ENCODE results near the gene SIRPD.
"Not testable (repeated sequence)": the region's sequence is repeated elsewhere in the genome, so short reads cannot be mapped to it uniquely, and the experiment has no call there.

SIRPD gene

DNA sequence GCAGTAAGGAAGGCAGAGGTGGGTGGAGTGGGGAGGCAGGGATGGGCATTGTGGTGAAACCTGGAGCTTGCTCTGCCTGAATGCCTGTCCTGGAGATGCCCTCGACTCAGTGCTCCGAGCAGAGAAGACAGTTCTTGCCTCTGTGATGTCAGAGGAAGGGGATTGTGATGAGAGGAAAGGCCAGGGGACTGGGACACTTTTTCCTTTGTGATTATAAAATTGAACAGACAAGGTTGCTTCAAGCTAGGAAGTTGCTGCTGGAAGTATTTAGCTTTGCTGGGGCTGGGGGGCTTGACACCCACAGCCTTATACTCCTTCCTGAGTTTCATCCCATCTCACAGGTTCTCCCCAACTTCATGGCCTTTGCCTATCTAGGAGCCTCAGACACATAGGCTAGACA, at the start of gene SIRPD:
Gene SIRPD (minus strand): TSS at position 101 of the 400 bp plus-strand sequence. CDS start 52 bp downstream, at position 49.
- DNase-seq = no peak

DNA sequence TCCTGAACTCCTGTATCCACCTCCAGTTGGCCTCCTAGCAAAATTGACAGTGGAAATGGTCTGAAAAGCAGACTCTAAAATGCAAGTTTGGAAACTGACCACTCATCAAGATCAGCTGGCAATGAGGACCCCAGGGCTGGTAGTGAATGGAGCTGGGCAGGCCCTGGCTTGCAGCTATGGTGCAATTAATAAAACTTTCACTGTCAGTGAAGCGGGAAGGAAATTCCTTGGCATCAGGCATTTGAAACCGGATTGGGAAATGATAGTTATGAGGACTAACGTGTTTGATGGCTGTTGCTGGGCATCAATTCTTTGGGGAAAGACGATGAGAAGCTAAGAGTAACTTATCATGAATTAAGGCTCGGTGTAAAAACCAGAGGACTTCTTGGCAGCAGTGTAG, 43.2 kb upstream of the SIRPD start:
- no peak for DNase-seq

DNA sequence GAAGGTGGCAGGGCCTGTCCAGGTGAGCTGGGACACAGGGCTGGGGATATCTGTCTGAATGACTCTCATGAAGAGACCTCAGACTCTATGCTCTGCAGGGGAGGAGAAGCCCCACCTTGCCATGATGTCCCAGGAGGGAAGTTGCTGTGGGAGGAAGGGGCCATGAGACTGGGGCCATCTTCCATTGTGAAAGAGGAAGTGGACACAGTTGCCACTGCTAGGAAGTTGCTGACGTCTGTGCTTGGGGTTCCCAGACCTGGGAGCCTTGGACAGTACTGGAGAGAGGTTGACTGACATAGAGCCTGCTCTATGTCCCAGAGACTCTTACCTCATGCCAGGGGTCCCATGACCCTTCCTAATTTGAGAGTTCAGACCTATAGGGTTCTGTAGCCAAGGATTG, 37.8 kb upstream of the SIRPD start:
- no peak for DNase-seq

DNA sequence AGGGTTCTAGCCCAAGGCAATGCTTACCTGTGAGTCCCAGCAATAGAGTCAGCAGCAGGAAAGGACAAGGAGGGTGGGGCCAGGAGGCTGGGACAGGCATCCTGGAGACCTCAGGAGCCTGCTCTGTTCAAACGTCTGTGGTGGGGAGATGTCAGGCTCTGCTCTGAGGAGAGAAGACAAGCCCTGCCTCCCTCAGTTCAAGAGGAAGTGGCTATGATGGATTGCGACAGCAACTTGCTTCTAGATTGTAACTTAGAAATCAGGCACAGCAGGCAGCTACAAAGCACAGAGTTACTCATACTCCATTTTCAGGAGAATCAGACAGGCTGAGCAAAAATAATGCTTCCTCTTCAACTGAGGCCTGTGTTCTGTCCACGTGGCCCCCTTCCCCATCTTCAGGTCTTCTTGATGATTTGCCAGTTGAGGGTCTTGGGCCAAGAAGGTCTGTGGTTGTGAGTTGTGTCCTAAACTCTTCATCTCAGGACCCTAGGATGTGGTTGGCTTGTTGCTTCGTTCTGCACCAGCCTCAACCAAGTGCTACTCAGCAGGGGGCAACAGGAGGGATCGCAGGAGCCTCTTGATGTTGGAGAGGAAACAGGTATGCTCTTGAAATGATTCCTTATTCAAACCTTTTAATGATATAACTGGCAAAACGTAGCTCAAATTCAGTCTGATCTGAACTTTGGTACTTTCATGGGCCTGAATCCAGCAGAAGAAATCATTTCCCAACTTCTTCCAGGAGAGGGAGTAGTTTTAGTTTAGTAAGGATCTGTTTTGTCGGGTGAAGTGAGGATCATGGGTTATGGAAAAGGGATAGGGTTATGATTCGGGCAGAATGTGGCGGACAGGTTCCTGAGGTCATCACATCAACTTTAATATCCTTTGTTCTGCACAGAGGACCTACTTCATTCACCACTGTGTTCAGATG, 31.3 kb upstream of the SIRPD start:
- DNase-seq = no peak

DNA sequence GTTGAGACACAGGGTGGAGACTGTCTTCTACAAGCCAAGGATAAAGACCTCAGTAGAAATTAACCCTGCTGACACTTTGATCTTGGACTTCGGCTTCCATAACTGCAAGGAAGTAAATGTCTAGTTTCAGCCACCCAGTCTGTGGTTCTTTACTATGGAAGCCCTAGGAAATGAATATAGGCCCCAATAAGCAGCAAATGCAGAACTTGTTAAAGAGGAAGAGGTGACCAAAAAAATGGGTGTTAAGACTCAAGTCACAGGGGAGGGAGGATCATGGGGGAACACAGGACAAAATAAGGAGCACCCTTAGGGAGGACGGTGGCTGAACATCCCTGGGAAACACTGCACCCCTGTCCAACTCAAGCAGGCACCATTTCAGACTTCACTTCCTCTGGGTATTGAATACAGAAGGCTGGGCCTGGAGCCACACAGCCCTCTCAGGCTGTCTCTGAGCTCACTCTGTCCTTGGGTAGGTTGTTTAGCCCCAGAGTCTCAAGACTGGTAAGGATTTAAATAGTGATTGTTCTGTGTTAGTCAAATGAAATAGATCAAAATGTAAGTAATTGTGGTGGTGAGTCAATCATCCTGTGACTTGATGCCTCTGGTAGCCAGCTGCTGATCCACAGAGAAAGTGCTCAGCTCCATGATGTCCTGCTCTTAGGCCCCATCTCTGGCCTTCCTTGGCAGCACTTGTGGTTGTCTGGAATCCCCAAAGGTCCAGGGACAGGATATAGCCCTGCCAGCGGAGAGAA, 30.5 kb upstream of the SIRPD start:
- DNase-seq = no peak

DNA sequence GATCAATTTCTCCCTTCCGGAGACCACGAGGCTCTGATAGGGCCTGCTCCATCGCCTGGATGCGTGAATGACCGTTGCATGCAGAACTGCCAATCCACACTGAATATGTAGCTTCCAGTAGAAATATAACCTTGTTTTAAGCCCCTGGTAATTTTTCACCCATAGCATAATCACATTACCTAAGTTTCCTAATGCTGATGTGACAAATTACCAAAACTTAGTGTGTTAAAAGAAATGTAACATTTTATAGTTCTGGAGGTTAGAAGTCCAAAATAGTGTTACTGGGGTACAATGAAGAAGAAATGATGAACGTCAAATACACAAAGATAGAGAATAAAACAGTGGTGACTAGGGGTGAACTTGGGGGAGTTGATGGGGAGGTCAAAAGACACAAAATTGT, 22.0 kb upstream of the SIRPD start:
- no peak for DNase-seq

DNA sequence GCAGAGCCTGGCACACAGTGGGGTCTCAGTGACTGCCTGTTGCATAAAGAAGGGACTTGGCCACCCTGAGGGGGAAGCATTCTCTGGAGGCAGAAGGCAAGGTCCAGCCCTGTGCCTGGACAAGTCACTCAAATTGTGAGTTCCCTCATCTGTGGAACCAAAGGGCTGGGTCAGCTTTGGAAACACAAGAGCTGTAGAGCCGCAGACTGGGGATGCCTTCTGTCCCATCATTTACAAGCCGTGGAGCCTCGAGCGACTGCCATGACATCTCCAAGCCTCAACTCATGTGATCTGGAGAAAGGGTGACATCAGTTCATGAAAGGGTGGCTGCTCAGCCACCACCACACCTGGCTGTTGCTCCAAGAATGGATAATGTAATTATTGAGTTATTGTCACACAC, 20.4 kb upstream of the SIRPD start:
- DNase-seq = no peak

DNA sequence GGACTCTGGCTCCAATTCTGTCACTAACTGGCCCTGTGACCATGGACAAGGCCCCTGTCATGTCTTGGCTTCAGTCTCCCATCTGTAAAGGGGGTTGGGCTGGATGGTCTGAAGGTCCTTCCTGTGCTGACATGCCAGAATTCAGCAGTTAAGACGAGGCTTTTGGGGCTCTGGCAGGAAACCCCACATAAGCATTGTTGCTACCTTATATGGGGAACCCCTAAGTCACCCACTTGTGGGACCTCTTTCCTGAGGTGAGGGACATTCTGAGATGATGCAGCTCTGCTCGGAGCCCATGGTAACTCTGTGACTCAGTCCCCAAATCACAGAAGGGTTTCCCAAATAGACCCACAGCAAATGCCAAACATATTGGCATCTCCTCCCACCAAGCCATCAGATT, 19.8 kb upstream of the SIRPD start:
- DNase-seq = not testable (repeated sequence)

DNA sequence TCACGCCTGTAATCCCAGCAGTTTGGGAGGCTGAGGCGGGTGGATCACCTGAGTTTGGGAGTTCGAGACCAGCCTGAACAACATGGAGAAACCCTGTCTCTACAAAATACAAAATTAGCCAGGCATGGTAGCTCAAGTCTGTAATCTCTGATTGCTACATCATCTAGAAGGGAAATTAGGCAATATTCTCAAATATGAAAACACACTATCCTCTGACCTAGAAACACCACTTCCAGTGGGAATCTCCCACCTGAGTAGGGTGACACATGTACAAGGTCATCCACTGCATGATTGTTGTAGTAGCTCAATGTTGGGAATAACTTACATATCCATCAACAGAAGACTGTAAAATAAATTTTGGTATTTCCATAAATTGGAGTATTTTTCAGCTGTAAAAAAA, 19.1 kb upstream of the SIRPD start:
- DNase-seq = no peak

DNA sequence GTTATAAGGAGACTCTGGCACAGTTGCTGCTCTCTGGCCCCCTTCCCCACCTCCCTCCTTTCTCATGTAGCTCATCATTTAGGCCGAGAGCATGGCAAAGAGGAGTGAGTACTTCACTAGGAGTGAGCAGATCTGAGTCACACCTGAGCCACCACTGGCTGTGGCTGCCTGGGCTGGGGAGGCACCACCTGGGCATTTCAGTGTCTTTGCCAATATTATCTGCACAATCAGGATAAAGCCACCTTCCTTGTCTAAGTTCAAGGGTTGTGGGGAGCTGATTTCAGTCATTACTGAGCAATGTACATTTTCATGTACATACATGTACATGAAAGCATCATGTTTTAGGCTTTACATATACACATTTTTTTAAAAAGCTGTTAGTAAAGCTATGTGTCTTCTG, 18.5 kb upstream of the SIRPD start:
- DNase-seq = not testable (repeated sequence)

DNA sequence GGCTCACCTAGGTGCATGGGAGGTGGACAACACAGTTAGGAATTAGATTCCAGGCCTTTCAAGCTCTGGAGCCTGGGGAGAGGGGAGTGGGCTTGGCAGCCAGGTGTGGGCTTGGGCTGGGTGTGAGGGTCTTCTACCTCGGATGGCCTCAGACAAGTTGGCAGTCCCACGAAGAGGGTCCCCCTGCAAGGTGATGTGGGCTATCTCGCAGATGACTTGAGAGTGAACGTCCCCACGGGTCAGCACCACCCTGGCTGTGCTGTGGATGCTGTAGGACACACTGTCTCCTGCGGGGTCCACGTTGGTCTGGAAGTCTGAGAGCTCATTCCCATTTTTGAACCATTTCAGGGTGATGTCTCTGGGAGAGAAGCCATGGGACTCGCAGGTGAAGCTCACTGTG, 14.1 kb upstream of the SIRPD start:
- not testable (repeated sequence) for DNase-seq

DNA sequence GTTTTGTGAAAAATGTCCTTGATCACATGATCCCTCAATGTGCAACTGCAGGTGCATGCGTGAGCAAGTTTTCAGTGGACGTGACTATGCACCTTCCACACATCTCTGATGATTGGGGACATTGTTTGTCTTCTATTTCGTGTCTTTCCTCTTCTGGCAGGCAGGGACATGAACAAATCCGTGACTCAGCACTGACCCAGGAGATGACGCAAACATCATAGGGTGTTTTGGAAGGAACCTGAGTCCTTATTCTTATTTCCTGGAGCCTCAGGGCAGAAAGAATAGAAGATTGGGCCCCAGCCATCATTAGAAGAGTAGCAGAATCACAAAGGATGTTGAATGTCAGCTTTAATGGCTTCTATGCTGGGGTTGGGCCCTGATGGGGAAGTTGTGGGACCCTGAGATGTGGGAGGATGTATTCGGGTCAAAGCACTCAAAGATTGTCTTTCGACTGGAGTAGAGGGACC, 11.9 kb upstream of the SIRPD start:
- DNase-seq = no peak

DNA sequence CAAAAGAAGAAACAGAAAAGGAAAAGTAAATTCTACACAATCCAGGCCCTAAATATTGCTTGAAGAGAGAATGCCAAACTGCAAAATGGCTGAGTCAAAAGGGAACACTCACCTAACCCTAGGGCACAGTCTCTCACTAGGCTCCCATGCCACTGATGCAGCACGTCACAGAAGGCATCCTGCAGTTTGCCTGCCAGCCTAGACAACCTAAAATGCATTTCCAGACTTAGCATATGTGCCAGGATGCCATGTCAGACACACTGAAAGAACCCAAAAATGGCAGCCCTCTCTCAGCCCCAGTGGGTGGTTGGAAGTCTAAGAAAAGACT, 10.6 kb upstream of the SIRPD start:
- DNase-seq = no peak

DNA sequence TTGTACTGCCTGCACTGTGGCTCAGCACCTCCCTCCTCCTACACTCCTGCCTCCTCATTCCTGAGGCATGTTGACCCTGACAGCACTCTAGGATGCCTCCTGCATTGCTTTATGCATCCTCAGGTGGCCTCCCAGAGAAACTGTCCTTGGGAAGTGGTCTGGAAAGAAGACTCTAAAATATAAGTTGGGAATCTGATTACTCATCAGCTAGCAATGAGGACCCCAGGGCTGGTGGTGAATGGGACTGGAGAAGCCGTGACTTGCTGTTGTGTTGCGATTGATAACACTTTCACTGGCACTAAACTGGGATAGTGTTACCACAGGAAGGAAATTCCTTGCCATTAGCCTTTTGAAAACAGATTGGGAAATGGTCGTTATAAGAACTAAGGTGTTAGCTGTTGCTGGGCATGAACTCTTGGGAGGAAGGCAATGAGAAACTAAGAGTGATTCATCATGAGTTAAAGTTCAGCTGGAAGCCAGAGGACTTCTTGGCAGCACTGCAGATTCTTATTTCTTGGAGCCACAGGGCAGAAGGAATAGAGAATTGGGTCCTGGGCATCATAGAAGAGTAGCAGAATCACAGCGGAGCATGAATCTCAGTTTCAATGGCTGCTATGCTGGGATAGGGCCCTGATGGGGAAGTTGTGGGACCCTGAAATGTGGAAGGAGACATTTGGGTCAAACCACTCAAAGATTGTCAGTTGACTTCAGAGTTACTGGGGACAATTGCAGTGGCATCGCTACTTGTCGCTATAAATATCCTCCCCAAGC, 10.1 kb upstream of the SIRPD start:
- DNase-seq = no peak

DNA sequence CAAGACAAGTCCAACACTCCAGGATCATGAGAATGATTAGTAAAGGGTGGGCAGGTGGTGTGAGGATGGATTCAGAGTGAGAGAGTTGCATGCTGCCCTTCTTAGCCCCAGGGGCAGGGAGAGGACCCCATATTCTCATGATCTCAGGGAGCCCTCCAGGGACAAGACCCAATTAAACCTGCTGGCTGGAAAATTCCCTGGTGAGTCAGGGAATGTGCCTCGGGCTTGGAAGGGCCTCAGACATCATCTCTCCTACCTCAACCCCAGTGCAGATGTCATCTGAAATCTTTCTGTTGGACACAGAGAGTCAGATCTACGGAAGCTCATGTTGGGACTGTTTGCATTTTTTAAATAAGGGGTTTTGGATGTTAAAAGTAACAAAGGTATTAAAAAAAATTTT, 9.2 kb upstream of the SIRPD start:
- DNase-seq = no peak

DNA sequence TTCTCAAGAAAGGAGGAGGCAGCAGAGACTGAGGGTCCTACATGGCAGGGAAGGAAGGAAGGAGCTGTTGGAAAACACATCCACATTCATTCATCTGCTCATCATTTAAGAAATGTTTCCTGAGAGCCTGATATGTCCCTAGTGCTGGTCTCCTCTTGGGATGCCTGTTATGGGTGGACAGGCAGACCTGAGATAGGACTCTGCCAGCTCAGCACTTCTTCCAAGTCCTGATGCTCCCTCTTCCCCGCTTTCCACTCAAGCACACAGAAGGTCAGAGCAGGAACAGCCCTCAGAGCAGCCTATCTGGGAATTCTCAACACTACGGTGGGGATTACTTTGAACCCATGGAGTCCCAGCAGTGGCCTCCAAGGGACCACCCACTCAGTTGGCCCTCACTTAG, 8.0 kb upstream of the SIRPD start:
- DNase-seq = no peak

DNA sequence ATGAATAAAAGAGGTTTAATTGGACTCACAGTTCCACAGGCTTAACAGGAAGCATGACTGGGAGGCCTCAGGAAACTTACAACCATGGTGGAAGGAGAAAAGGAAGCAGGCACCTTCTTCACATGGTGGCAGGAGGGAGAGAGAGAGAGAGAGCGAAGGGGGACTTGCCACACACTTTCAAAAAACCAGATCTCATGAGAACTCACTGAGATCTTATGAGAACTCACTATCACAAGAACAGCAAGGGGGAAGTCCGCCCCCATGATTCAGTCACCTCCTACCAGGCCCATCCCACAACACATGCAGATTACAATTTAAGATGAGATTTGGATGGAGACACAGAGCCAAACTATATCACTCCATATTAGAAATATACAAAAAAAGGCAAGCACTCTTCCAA, 6.1 kb upstream of the SIRPD start:
- no peak for DNase-seq

DNA sequence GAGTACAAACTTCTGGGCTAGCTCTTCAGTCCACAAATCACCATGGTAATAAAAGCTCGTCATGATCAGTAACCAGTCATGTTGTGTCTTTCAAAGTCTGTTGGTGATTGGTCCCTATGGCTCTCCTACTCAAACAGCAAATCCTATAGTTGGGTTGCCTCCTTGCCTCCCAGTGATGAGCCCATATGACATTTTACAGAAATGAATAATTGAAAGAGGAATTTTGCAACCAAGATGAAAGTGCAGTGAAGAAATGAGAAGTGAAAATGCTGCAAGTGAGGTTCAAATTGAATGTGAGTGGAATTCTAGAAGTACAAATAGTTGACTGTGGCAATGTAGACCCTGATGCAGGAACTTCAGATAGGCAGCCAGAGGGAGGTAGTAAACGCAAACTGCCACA, 5.1 kb upstream of the SIRPD start:
- DNase-seq = no peak

DNA sequence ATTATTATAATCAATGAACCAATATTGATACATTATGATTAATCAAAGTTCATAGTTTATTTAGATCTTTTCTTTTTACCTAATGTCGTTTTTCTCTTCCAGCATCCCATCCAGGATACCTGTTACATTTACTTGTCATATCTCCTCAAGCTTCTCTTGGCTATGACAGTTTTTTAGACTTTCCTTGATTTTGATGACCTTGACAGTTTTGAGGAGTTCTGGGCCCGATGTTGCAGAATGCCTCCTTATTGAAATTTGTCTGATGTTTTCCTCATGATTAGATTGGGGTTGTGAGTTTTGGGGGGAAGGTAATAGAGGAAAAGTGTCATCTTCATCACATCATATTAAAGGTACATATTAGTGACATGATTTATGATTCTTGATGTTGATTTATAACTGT, 3.8 kb upstream of the SIRPD start:
- no peak for DNase-seq

DNA sequence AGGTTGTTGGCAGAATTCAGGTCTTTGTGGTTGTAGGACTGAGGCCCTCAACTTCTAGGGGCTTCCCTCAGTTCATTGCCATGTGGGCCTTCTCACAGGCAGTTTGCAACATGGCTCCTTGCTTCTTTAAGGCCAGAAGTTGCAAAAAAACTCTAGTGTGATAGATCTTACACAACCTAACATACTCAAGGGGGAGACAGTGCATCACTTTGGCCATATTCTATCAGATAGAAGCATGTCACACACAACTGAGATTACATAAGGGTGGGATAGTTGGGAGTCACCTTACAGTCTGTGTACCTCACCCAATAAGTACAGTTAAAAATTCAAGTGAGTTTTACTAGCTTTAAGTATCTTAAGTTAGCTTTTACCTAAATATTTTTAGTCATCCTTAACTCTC, 1.6 kb downstream of the SIRPD start:
- DNase-seq = no peak

DNA sequence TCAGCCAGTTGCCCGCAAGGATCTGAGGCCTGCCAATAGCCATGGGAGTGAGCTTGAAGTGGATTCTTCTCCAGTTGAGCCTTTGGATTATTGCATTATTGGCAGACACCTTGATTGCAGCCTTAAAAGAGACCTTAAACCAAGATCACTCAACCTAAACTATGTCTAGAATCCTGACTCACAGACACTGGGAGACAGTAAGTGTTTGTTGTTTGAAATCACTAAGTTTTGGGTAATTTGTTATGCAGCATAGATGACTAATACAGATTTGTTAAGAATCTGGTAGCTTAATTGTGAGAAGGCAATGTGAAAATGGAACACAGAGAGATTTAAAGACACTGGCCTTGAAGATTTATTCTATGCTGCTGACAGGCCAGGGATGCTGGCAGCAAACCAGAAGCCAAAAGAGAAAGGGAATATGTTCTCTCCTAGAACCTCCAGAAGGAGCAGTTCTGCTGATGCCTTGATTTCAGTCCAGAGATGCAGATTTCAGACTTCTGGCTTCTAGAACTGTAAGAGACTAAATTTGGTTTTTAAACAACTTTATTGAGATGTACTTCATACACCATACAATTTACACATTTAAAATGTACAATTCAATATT, 17.6 kb downstream of the SIRPD start:
- no peak for DNase-seq

DNA sequence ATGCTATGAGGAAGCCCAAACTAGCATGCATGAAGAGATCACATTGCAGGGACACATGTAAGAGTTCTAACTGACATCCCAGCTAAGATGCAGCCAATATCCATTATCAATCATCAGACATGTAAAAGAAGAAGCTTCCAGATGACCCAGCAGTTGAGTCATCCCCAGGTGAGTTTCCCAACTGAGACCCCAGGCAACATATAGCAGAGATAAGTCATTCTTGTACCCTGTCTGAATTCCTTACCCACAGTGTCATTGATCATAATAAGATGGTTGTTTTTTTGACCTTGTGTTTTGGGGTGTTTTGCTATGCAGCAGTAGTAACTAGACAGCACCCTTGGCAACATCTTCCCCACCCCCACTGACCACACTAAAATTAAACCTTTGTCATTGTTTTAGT, 18.9 kb downstream of the SIRPD start:
- DNase-seq = no peak

DNA sequence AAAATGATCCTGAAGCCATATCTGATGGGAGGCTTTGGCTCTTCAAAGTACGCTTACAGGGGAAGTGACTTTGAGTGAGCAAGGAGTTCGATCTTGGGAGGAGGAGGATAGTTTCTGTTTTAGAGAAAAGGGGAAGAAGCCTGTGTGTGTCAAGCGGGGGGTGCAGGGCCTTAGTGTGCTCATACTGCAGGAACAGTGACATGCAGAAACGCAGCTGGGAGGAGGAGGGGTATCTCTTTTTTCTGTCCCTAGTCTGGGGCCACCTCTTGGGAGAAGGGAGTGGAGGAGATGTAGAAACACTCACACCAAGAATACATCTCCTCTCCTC, 19.8 kb downstream of the SIRPD start:
- no peak for DNase-seq

Measured in NCI-H187 treated with DMSO at 0.1 percent for 48 hours (cell line).